ENCODE results near the gene KIAA0513.
"Not testable (repeated sequence)": the region's sequence is repeated elsewhere in the genome, so short reads cannot be mapped to it uniquely, and the experiment has no call there.

The KIAA0513 gene

DNA sequence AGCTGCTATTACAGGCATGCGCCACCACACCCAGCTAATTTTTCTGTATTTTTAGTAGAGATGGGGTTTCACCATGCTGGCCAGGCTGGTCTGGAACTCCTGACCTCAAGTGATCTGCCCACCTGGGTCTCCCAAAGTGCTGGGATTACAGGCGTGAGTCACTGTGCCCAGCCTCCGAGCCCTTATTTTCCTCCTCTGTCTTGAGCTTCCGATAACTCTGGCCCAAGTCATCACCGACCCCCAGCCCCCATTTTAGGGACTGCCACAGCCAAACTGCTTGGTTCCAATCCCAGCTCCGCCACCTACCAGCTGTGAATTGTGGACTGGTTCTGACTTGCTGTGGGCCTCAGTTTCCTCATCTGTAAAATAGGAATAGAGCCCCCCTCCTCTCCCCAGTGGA is 95.8 kb downstream of the KIAA0513 start:
- DNase-seq, result not testable (repeated sequence)

DNA sequence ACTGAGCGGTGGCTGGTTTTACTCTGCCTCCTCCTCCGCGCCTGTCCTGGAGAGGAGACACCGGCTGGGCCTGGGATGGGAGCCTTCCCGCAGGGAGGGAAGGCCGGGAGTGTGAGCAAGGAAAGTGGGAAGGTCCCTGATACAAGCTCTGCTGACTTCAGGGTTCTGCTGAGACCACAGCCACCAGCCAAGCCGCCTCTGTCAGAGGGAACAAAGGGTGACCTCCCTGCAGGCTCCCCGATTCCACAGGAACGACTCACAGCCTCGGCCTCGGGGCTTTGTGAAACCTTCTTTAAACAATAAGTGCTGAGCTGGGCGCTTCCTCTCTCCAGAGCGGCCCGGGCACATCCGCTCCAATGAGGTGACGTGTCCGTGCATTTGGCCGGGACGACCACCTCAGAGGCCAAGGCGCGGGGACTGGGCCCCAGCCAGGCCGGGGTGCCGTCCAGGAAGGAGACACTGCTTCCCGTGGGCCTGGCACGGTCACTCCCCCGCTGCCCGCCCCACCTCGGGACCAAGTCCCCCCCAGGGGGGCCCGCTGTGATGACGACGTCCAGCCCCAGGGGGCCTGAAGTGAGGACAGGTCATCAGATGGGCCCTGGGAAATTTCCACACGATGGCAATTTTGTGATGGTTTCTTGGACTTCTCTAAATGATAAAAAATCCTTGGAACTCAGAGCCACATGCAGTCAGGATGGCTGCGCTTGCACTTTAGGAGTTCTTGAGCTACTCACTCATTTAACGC is 96.5 kb downstream of the KIAA0513 start:
- no peak for DNase-seq

DNA sequence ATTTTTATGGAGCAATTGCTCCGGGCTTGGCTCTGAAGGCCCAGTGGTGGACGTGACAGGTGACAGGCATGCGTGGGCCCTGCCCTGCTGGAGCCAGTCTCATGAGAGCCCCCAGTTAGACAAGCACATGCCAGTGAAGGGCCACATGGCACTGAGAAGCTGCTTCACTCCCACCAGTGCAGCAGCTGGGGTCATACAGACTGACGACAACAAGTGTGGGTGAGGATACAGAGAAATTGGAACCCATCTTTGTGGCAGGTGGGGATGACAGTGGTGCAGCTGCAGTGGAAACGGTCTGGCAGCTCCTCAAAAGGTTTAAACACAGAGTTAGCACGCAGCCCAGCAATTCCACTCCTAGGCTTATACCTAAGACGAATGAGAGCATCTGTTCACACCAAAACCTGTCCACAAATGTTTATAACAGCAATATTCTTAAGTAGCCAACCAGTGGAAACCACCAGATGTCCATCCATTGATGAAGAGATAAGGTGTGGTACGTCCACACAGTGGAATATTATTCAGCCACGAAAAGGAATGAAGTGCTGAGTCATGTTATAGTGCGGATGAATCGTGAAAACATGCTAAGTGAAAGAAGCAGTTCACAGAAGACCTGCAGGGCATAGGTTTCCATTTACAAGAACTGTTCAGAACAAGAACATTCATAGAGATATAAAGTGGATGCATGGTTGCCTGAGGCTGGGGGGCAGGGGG is 97.2 kb downstream of the KIAA0513 start:
- DNase-seq, result no peak

DNA sequence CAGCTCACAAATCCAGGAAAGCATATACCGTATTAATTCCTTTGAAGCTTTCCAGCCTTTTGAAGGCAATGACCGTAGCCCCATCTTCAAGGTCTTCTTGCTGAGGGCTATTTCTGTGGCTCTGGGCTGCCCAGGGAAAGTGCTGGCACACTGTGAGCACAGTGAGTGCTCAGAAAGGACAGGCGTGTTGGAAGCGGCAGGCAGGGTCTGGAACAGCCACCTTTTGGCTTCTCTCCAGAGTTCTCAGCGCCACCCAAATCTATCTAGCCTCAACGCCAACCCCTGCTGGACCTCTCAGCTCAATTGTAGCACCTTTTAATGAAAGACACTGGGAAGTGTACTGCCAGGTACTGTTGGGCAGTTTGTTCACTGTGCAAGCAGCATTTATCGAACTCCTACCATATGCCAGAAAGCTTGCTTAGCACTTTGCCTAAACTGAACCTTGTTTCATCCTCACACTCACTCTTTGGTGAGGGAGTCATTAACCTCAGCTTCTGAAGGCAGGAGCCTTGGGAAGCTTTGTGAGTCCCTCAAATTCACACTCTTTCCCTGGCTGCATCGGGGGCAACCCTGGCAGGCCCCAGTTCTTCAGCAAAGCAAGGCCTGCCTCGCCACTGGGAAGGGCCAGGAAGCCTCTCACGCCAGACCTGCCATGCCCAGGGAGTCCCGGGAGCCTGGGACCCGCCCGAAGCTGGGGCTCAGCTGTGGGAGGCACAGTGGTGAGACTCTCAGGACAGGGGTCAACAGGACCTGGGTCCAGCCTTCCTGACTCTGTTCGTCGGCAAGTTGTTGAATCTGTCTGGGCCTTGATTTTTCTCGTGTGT is 98.2 kb downstream of the KIAA0513 start:
- DNase-seq, result no peak

DNA sequence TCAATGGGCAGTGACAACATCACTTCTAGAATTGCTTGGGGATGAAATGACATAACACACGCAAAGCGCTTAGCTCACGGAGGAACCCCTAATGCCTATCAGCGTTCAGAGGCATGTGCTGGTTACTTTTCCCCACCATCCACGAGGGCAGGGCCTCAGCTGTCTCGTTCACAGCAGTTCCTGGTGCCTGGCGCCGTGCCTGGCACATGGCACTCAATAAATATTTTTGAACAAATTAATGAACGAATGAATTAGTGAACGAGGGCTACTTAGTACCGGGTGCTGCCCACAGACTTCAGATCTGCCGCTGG is 98.8 kb downstream of the KIAA0513 start:
- no peak for DNase-seq

DNA sequence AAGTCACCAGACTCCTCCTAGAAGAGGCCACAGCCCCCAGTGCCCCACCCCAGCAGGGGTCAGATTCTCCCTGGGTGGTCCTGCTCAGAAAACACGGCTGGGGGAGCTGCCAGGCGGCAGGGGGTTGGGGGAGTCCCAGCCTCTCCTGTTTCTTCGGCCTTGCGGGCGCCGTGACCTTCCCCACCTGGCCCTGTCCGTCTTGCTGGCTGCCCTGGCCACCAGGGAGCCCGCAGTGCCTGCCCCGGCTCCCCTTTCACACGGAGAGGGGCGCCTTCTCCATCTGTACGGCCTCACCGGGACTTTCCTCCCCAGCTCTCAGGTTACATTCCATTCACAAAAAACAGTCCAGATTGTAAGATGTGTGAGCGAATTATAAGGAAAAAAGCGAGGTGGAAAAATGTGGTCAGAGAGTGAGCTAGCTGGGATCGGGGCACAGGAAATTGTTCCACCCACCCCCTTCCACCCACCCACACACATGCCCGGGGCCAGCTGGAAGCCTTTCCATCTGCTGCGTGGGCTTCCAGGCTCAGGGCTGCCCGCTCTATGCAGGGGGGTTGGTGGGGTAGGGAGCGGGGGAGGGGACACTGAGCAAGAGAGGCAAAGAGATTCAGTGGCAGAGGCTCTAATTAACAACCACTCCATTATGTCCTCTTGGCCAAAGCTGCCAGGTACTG is 99.2 kb downstream of the KIAA0513 start:
- no peak for DNase-seq

DNA sequence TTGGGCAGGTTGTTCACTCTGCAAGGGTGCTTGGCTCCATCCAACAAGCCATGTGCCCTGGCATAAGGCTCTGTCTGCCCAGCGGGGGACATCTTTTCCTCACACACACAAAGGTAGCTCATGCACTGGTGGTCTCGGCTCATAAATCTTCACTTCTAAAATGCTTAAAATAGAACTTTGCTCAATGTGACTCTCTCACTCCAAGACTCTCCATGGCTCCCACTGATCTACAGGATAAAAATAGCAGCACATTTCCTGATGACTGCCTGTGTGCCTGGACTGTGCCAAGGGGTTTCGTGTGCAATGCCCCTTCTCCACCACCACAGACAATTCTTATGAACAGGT is 99.8 kb downstream of the KIAA0513 start:
- no peak for DNase-seq

DNA sequence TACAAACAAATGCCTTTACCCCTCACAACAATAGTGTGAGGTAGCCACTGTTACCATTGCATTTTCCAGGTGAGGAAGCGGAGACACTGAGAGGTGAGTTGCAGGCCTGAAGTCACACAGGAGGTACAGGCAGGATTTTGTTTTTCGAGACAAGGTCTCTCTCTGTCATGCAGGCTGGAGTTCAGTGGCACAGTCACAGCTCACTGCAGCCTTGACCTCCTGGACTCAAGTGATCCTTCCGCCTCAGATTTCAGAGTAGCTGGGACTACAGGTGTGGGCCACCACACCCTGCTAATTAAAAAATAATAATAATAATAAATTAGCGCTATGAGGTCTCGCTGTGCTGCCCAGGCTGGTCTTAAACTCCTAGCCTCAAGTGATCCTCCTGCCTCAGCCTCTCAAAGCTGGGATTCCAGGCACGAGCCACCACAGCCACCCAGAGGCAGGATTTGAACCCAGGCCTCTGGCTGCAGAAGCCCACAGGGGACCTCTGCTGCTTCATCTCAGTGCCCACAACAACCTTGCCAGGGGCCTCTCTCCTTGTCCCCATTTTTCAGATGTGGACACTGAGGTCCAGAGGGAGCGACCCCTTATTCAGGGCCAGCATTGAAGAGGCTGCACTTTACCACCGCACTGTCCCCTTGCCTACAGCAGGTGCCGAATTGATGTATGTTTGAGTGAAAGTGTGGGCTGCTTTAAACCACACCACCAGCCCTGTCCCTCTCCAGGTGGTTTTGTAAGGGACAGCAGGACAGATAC is 100.7 kb downstream of the KIAA0513 start:
- no peak for DNase-seq

DNA sequence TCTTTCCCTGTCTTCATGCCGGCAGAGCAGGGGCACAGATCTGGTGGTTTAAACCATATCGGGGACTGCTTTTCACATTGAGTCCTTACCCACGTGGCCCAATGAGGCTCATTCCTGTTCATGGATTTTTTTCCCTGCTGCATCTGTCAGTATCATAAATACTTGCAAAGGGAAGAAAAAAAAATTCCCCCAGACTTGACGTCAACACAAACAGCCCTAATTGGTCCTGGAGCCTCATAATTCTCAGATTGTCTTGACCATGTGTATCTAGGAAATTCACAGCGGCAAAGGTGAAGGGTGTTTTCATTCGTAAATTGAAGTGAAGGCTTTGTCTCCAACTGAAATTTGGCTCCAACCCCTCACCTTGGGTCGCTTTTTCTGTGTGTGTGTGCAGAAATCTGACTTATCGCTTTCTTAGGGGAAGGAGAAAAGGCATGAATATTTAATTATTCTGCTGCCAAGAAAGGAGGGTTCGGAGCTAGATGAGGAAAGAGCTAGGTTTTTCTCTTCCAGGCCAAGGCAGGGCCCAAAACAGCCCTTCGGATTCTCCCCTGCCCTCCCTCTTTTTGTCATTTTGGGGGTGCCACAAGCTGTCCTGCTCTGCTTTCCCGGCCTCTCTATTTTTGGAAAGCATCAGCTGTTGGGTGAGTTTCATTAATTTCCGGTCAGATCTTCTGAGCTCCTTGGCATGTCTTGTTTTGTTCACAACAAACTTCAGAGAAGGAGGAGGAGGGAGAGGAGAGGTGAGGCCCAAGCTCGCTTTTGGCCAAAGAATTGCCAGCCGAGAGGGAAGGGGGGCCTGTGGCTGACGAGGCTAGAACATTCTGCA is 102.5 kb downstream of the KIAA0513 start:
- no peak for DNase-seq

DNA sequence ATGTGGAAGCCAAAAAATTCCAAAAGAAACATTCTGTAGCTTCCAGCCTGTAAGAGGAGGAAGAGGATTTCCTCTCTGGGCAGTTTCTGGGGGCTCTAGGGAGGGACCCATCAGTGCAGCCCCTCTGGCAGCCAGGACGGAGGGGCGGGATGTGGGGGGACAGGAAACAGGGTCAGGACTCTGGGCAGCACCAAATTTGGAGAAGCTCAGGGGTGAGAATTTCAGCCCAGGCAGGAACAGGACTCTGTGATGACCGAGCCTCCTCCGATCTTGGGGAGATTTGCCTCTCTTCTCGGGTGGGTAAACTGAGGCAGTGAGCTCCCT is 103.1 kb downstream of the KIAA0513 start:
- DNase-seq, result no peak

DNA sequence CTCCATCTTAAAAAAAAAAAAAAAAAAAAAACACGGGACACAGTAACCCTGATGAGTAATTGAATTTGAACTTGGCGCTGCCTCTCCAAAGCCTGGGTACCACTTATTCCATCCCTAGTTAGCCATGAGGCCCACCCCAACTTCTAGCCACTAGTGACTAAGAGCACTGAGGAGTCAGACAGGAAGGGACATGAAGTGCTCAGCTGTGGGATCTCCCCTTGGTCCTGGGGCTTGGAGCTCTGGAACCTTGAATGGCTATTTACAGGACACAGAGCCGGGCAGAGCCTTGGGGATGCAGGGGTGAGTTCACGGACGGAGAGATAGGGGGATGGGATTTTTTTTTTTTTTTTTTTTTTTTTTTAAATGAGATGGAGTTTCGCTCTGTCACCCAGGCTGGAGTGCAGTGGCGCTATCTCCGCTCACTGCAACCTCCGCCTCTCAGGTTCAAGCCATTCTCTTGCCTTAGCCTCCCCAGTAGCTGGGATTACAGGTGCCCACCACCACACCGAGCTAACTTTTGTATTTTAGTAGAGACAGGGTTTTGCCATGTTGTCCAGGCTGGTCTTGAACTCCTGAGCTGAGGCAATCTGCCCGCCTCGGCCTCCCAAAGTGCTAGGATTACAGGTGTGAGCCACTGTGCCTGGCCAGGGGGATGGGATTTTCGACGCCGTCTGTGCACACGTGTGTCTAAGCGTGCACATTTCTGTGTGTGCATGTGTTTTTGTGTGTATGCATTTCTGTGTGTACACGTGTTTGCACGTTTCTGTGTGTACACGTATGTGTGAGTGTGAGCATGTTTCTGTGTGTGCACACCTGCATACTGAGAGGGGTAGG is 105.1 kb downstream of the KIAA0513 start:
- DNase-seq, result no peak

DNA sequence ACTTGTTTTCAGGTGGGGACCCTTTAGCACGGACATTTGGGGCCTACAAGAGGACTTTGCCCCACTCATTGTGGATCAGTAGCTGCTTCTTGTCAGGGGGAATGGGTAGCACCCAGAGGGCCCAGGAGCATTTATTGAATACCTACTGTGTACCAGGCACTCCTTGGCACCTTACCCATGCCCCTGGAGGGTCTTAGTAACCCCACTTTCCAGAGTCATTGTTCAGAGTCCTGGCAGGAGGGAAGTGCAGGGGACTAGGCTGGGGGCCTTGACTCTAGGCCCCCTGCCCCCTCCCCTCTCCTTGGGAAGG is 105.7 kb downstream of the KIAA0513 start:
- no peak for DNase-seq

DNA sequence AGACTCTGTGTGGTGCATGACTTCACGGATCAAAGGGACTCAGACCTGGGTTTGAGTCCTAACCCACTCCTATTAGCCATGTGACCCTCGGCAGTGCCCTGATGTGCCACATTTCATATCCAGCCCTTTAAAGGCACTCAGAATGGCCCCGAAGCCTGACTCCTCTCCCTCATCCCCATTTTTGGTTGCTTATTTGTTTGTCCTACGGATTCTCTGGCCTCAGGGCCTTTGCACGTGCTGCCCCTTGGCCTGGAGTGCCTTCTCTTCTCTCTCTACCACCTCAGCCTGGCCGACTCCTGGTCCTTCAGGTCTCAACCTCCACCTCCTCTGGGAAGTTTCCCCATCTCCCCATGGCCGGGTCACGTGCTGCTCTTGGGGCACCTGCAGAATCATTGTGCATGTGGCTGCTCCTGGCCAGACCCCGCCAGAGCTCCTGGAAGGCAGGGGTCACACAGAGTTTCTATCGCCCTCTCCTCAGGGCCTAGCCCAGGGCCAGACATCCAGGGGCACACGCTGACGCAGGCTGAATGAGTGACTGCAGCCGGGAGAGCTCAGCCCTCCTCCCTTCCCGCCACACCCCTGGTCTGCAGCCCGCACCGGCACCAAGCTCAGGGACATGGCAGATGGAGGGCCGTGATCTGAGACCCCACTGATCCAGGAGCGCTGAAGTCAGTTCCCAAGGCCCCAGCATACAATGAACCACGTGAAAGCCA is 106.6 kb downstream of the KIAA0513 start:
- no peak for DNase-seq

DNA sequence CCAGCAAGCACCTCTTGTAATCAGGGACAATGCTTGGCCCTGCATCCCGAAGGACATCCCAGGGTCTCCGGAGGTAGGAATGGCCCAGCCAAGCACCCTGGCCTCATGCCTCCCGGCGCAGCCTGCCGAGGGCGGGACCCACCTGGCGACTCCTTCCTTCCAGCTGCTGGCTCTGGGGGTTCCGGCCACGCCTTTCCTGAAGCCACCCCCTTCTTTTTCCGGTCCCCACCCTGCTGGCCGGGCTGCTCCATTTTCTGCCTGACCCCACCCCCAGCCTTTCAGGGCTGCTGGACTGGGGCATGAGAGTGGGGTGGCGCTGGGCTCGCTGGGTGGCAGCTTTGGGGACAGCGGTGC is 107.2 kb downstream of the KIAA0513 start:
- DNase-seq, result no peak

DNA sequence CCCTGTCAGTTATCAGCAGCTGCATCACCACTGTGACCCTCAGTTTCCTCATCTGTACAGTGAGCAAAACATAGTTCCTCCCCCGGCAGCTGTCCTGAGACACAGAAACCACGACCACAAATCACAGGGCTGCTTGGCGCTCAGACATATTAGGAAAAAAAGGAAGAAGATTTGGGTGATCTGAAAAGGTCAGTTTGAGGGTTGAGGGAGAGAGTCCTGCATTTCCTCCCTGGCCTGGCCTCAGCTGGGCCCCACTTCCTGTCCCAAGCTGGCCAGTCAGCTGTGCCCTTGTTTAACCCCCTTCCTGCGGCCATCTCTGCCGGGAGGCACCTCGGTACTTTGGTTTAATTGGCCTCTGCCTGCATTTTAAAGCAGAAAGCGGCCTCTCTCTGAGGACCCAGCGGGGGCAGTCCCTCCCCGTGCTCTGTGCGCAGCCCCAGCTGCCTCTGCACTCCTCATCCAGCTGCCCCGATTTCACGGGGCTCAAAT is 108.7 kb downstream of the KIAA0513 start:
- no peak for DNase-seq

DNA sequence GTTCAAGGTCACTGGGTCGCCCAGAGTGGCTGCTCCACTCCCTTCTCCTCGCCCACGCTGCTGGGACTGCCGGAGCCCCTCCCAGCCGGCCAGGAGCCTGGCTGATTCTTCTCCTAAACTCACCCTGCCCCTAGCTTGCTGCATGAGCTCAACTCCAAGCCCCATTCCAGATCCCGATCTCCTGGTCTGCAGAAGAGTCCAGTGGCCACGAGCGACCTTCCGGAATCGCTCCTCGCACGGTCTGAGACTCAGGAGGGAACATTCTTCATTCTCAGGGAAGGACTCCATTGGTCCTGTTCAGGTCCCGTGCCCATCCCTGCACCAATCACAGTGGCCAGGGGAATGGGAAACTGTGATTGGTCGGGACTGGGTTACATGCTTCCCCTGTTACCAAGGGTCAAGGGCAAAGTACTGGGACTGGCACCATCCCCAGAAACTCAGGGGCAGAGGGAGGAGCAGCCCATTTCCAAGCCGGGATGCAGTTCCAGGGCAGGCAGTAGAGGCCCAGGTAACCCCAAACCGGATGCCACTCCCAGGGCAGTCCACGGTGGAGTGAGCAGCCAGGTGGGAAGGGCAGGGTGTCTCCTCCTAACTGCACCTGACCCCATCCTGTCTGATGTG is 109.2 kb downstream of the KIAA0513 start:
- DNase-seq, result no peak

DNA sequence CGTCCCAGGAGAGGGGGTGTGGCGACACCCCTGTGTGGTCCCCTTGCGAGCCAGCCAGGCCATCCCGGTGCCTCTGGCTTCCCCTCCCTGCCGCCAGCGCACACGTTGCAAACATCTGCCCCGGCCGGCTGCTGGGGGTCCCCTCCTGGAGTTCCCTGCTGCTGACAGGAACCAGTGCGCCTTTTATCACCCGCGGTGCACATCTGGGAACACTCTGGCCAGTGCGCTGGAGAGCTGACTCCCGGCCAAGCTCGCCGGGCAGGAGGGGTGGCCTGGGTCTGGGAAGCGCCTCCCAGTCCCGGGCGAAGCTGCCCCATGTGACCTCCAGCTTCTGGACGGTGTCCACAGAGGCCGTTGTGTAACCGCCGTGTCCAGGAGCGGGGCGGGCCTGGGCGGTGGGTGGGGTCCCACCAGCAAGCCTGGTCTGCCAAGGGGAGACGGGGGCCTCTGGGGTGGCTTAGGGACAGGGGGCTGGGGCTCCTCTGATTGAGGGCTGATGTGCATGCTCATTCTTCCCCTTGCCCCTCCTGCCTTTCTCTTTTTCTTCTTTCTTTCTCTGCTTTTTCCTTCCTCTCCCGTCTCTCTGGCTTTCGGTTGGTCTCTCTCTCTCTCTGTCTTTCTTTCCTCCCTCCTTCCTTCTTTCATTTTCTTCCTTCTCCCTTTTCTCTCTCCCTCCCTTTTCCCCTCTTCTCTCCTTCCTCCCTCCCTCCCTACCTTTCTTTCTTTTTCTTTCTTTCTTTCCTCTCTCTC is 109.9 kb downstream of the KIAA0513 start:
- DNase-seq, result no peak

DNA sequence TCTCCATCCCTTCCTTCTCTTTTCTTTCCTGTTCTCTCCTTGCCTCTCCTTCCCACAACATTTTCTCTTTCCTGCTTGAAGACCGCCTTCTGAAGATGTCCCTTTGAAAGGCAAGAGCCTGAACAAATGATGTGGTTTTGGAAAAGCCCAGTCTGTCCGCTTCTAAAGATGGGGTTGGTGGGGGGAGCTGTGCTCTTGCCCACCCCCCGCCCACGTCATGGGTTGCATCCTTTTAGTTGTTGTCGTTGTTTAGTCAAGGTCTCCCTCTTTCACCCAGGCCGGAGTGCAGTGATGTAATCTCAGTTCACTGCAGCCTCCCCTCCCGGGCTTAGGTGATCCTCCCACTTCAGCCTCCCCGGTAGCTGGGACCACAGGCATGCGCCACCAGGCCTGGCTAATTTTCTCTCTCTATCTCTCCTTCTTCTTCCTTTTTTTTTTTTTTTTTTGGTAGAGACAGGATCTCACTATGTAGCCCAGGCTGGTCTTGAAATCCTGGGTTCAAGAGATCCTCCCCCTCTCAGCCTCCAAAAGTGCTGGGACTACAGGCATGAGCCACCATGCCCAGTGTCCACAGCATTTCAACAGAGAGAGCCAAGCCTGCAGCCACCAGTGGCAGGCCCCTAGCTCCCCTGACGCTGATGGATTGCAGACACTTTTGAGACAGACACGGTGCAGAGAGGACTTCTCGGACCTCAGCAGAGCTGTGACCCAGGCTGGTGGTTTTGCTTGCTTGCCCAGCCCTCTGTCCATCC is 110.7 kb downstream of the KIAA0513 start:
- DNase-seq, result no peak
